GM12878 (cell line): ENCODE results near the gene CEBPE. TPM values are rescaled to one million over a fixed set of nuclear protein-coding genes. Genes with fewer than 3 reads are reported as not detected.

ENCODE experiments used
- ATAC-seq: fragments of 200-7000 bp; cut with Tn5 transposase; 3 replicates; pipeline ENCODE4 v1.9.1; 2020; ENCODE audit warnings: mild to moderate bottlenecking, moderate library complexity
- BruUV-seq: library from RNA; stranded (reverse); fragments of 400-500 nt; replicated peaks from 2 replicates; lab custom pipeline; 2021; lab: Mats Ljungman, UMichigan
- CTCF ChIA-PET: fragments of 300-600 bp; sonication (Branson Sonifier 250); formaldehyde crosslinking; extraction: SDS; loops from one replicate; lab custom pipeline; 2021; ENCODE audit warnings: inconsistent platforms; lab: Yijun Ruan, JAX
- POLR2A ChIA-PET: fragments of 350-600 bp; formaldehyde crosslinking; extraction: SDS; loops from one replicate; lab custom pipeline; 2021; ENCODE audit warnings: inconsistent platforms; lab: Charles Lee
- RAD21 ChIA-PET: fragments of 300-600 bp; sonication (Branson Sonifier 250); formaldehyde crosslinking; loops from one replicate; lab custom pipeline; 2023; ENCODE audit warnings: antibody characterized with exemption; ENCODE audit not compliant: unreplicated experiment; lab: Charles Lee
- SMC1A ChIA-PET: fragments of 300-600 bp; sonication (Branson Sonifier 250); formaldehyde crosslinking; loops from one replicate; lab custom pipeline; 2023; ENCODE audit not compliant: unreplicated experiment, uncharacterized antibody; lab: Charles Lee
- DNase-seq: peaks from one replicate; pipeline ENCODE4 v3.0.0-alpha.2; 2011; ENCODE audit warnings: low read depth, low spot score
- FAIRE-seq: peaks from 3 replicates; lab custom pipeline; 2011; peaks lifted over from hg19 to GRCh38; lab: Jason Lieb, UNC
- H2AFZ ChIP-seq: 2 replicates; pipeline ENCODE4 v1.6.0; 2011; ENCODE audit warnings: low read depth, low read length, control low read depth; ENCODE audit not compliant: control insufficient read depth
- H3K27ac ChIP-seq: 2 replicates; pipeline ENCODE4 v1.5.1; 2011; ENCODE audit warnings: control low read depth; ENCODE audit not compliant: control insufficient read depth, insufficient read depth
- H3K27me3 ChIP-seq, 2 experiments: replicated peaks in 1 of 2; 2 replicates each; pipeline versions ENCODE4 v1.6.0 to v1.6.1; 2011; ENCODE audit warnings: low read length in 1 of 2; ENCODE audit not compliant: control insufficient read depth in 2 of 2, insufficient read depth in 2 of 2
- H3K36me3 ChIP-seq, 2 experiments: 2 replicates each; pipeline ENCODE4 v1.5.1; 2011; ENCODE audit warnings: low read length in 1 of 2; ENCODE audit not compliant: control insufficient read depth in 2 of 2, insufficient read depth in 2 of 2
- H3K4me1 ChIP-seq: 2 replicates; pipeline ENCODE4 v1.6.1; 2011; ENCODE audit warnings: mild to moderate bottlenecking, low read length, moderate library complexity, mixed read lengths; ENCODE audit not compliant: control insufficient read depth, insufficient read depth
- H3K4me2 ChIP-seq: 2 replicates; pipeline ENCODE4 v1.6.0; 2011; ENCODE audit warnings: control low read depth; ENCODE audit not compliant: control insufficient read depth, insufficient read depth
- H3K4me3 ChIP-seq: fragments of 200-600 bp; sonication (generic); 2 replicates; pipeline ENCODE4 v1.5.1; 2016
- H3K79me2 ChIP-seq: 2 replicates; pipeline ENCODE4 v1.6.0; 2011; ENCODE audit warnings: low read length; ENCODE audit not compliant: control insufficient read depth, insufficient read depth
- H3K9ac ChIP-seq: 2 replicates; pipeline ENCODE4 v1.8.0; 2011; ENCODE audit warnings: low read length, control low read depth, mixed read lengths; ENCODE audit not compliant: control insufficient read depth, insufficient read depth
- H3K9me3 ChIP-seq: replicated peaks from 3 replicates; pipeline ENCODE4 v1.5.1; 2011; ENCODE audit warnings: mild to moderate bottlenecking, low read length; ENCODE audit not compliant: control insufficient read depth, insufficient read depth
- H4K20me1 ChIP-seq: 2 replicates; pipeline ENCODE4 v1.6.0; 2011; ENCODE audit not compliant: control insufficient read depth, insufficient read depth
- ZBTB4 ChIP-seq: fragments of 450-650 bp; formaldehyde crosslinking; IDR thresholded peaks from 2 replicates; pipeline ENCODE4 v1.4.0; 2022; ENCODE audit warnings: mild to moderate bottlenecking, moderate library complexity
- WGBS: methylation state at CpG from one replicate; pipeline ENCODE4 v1.1.6; 2016; ENCODE audit warnings: low lambda C conversion rate; ENCODE audit not compliant: insufficient replicate concordance, insufficient coverage; ENCODE audit errors: missing lambda C conversion rate; 5-methylcytosine and 5-hydroxymethylcytosine counted together
- in situ Hi-C: fragments of 300-500 bp; cut with MboI; formaldehyde crosslinking; loops from 9 replicates; pipeline ENCODE4 v1.14.3; 2018; ENCODE audit warnings: mixed read lengths
- intact Hi-C: fragments of 100-400 bp; cut with micrococcal nuclease; formaldehyde crosslinking; loops from one replicate; pipeline ENCODE4 v1.14.2; 2022; ENCODE audit not compliant: unreplicated experiment
- polyA plus RNA-seq, 11 experiments: library from polyadenylated mRNA; depleted of rRNA in 4 of 11; unstranded in 6 of 11; stranded (reverse) in 5 of 11; fragments of >200 nt; fragmentation: Nextera tagmentation in 4 of 11; fragmentation: Illumina TruSeq in 1 of 11; extraction: Ambion mirVana in 4 of 11; extraction: Trizol in 1 of 11; gene quantifications; 1 replicate in 1 of 11; 2 replicates in 10 of 11; pipeline versions ENCODE4 v1.2.1 to v1.2.3, GENCODE V29; 2011 to 2016; ENCODE audit warnings: inconsistent platforms in 2 of 11, missing spikeins in 2 of 11, low read depth in 1 of 11
- total RNA-seq, 4 experiments: library from RNA; depleted of rRNA in 3 of 4; stranded (reverse); fragments of >200 nt in 3 of 4; fragmentation: Illumina TruSeq in 1 of 4; extraction: Trizol in 1 of 4; gene quantifications; 2 replicates each; pipeline versions ENCODE4 v1.2.1 to v1.2.3, GENCODE V29; 2013 to 2021

Gene CEBPE
- total and polyA plus RNA-seq, 10 of the 15 experiments (the other 5 are each of a cell fraction or from before 2014, with no cell fraction given) = 0.09 to 0.45 (median 0.24) TPM; not detected in 7

- POLR2A ChIA-PET = interaction anchor here (1.5 kb wide), 2 partner anchors 9 to 17 kb away, joined by 4 to 6 read pairs; partner anchors contain the start of genes ACIN1 and C14orf119
- no peaks in the 10 kb centered on the region for H3K79me2 ChIP-seq
- DNase-seq = no peak
- H3K4me3 ChIP-seq = no peak overlapping the region
- FAIRE-seq = no peak
- SMC1A ChIA-PET = interaction anchor here (0.9 to 2.6 kb wide), 11 partner anchors 9 to 104 kb away, joined by 3 to 15 read pairs (median 5); partner anchors contain the start of genes ACIN1, C14orf119 and CDH24
- CTCF ChIA-PET = interaction anchor here (0.8 to 7.5 kb wide), 23 partner anchors 8 to 260 kb away, joined by 3 to 80 read pairs (median 7); partner anchors contain the start of genes ACIN1, AJUBA, C14orf119 and PRMT5
- in situ Hi-C loops (no loop called here), intact Hi-C loops (no loop called here)
- H3K4me2 ChIP-seq = no peak overlapping the region
- no peaks in the 10 kb centered on the region for H4K20me1 ChIP-seq
- H3K9me3 ChIP-seq = no peaks in the 10 kb centered on the region
- H3K9ac ChIP-seq = no peak overlapping the region
- 78% methylated on average over 5 of the region's 5 CpGs for WGBS
- no peak overlapping the region for H2AFZ ChIP-seq
- RAD21 ChIA-PET = interaction anchor here (1.1 to 3.2 kb wide), 5 partner anchors 10 to 105 kb away, joined by 3 to 19 read pairs (median 9); partner anchors contain the start of genes ACIN1 and C14orf119
- no peak for ATAC-seq
- H3K27ac ChIP-seq = no peak overlapping the region
- no peaks in the 10 kb centered on the region for H3K27me3 ChIP-seq
- BruUV-seq = no TSS peak
- peaks cover 25 to 58% of the 10 kb centered on the region in 2 experiments for H3K36me3 ChIP-seq
- H3K4me1 ChIP-seq = no peaks in the 10 kb centered on the region
- TF ChIP-seq ZBTB4 (CRISPR knock-in tag) = no peak
Measured at GRCh38 chr14:23077962-23078361, 41.1 kb downstream of the CEBPE start.
